ENCODE measurements around the gene SH3D19.

SH3D19 gene

DNA sequence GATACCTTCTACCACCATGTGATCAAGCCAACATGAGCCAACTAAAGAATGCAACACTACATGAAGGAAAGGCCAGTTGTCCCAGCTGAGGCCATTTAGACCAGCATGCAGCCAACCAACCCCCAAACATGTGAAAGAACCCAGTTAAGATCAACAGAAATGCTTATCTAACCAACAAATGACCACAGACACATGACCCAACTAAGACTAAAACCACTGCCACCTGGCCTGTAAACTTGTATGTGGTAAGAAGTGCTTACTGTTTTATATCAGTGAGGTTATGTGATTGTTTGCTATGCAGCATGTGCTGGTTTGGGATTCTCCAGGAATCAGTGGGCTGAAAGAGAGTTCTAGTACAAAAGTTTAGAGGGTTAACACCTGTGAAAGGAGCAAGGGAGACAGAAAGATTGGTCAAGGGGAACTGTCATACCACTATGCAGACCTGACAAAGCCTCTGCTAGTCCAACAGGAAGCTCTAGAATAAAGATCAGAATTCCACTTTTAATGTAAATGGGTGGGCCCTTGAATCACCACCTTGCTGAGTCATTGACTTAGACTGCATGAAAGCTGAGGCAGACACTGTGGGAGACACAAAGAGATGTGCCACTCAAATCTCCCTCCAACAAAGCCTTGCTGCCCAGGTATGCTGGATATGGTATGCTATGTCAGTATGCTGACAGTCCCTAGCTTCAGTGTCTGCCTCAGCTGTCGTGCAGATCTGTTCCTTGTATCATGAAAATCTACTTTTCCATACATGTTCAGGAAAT lies 6.1 kb upstream of the SH3D19 start:
- H3K9me3 ChIP-seq (ENCODE audit: control extremely low read depth in 1 of 5, control insufficient read depth in 4 of 5, insufficient read depth in 2 of 5, low read depth in 1 of 5, low read length in 4 of 5): peaks cover 0 to 3% (median 0%) of the 10 kb centered on the region in 5 experiments
- H3K27ac ChIP-seq (ENCODE audit: insufficient read depth in 1 of 2, low read depth in 1 of 2, low read length in 2 of 2, poor library complexity in 1 of 2, severe bottlenecking in 2 of 2): no peak overlapping the region
- WGBS (ENCODE audit: insufficient coverage): 71% methylated on average over 1 of the region's 1 CpG
- no peaks in the 10 kb centered on the region for H3K36me3 ChIP-seq (ENCODE audit: control insufficient read depth in 4 of 4, insufficient read depth in 4 of 4, low read length in 3 of 4)
- peaks cover 3 to 25% (median 5%) of the 10 kb centered on the region in 5 experiments for H3K27me3 ChIP-seq (replicated peaks in 2 of 5; ENCODE audit: control insufficient read depth in 4 of 5, insufficient read depth in 5 of 5, low read length in 4 of 5)
- no peak overlapping the region for H3K4me3 ChIP-seq (ENCODE audit: control insufficient read depth in 1 of 7, extremely low read depth in 1 of 7, insufficient read depth in 4 of 7, low read depth in 2 of 7, low read length in 6 of 7)
- DNase-seq: peak in 2 of 3 donors; percentile 11 to 19
- H3K4me1 ChIP-seq (ENCODE audit: control extremely low read depth in 1 of 4, control insufficient read depth in 4 of 4, insufficient read depth in 4 of 4, low read length in 3 of 4): no peaks in the 10 kb centered on the region
- CTCF ChIA-PET: interaction anchor here (1.0 kb wide), 1 partner anchor 31 kb away, joined by 3 read pairs; no protein-coding TSS in a partner anchor
- POLR2A ChIA-PET: no interaction called here

DNA sequence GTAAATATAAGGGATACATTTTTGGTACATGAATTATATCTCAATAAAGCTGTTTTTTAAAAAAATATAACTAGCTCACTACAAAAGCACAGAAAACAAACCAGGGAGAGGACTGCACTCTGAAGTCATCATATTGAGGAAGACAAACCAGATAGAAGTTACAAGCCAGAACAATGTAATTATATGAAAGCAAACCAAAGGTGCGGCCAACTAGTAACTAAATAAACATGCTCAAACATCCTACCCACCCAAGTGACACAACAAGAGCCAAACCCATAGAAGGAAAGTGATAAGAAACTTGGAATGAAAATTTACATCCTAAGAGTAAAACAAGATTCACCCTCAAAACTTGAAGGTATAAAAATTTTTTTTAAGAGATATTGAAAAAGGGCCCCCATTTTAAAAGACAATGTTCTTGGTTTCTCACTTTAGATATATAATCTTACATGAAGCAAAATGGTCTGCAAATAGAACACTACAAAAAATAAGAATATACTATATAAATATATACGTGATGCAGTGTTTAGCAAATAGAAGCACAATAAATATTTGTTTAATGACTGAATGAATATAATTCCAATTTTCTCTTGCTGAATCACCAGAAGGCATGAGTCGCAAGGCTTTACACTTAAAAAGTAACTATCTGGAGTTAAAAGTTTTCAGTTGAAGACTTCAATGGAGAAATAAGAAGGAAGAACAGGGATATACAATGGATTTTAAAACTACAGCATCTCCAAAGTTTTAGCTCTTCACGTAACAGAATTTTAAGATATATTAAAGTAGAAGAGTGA lies 4.0 kb upstream of the SH3D19 start:
- no peak overlapping the region for H3K4me3 ChIP-seq (ENCODE audit: control insufficient read depth in 1 of 7, extremely low read depth in 1 of 7, insufficient read depth in 4 of 7, low read depth in 2 of 7, low read length in 6 of 7)
- H3K27ac ChIP-seq (ENCODE audit: insufficient read depth in 1 of 2, low read depth in 1 of 2, low read length in 2 of 2, poor library complexity in 1 of 2, severe bottlenecking in 2 of 2): no peak overlapping the region
- peaks cover 9 to 41% (median 11%) of the 10 kb centered on the region in 5 experiments for H3K27me3 ChIP-seq (replicated peaks in 2 of 5; ENCODE audit: control insufficient read depth in 4 of 5, insufficient read depth in 5 of 5, low read length in 4 of 5)
- no CpG with 5 or more reads among the region's 4 CpGs for WGBS (ENCODE audit: insufficient coverage)
- peaks cover 0 to 13% (median 11%) of the 10 kb centered on the region in 4 experiments for H3K4me1 ChIP-seq (ENCODE audit: control extremely low read depth in 1 of 4, control insufficient read depth in 4 of 4, insufficient read depth in 4 of 4, low read length in 3 of 4)
- POLR2A ChIA-PET: no interaction called here
- CTCF ChIA-PET: no interaction called here
- no peaks in the 10 kb centered on the region for H3K36me3 ChIP-seq (ENCODE audit: control insufficient read depth in 4 of 4, insufficient read depth in 4 of 4, low read length in 3 of 4)
- peaks cover 0 to 3% (median 0%) of the 10 kb centered on the region in 5 experiments for H3K9me3 ChIP-seq (ENCODE audit: control extremely low read depth in 1 of 5, control insufficient read depth in 4 of 5, insufficient read depth in 2 of 5, low read depth in 1 of 5, low read length in 4 of 5)
- DNase-seq: no peak

GRCh38 chr4:151325949-151326246 lies 493 bp upstream of the SH3D19 start:
- Histone ChIP-seq H3K4me3 (ENCODE audit: control insufficient read depth in 1 of 7, extremely low read depth in 1 of 7, insufficient read depth in 4 of 7, low read depth in 2 of 7, low read length in 6 of 7) (peak overlapping the region in 4 of 7 experiments; percentile 43 to 74 (median 66)), H3K36me3 (ENCODE audit: control insufficient read depth in 4 of 4, insufficient read depth in 4 of 4, low read length in 3 of 4) (no peaks in the 10 kb centered on the region), H3K9me3 (ENCODE audit: control extremely low read depth in 1 of 5, control insufficient read depth in 4 of 5, insufficient read depth in 2 of 5, low read depth in 1 of 5, low read length in 4 of 5) (peaks cover 0 to 3% (median 0%) of the 10 kb centered on the region in 5 experiments), H3K4me1 (ENCODE audit: control extremely low read depth in 1 of 4, control insufficient read depth in 4 of 4, insufficient read depth in 4 of 4, low read length in 3 of 4) (peaks cover 0 to 13% (median 11%) of the 10 kb centered on the region in 4 experiments), H3K27ac (ENCODE audit: insufficient read depth in 1 of 2, low read depth in 1 of 2, low read length in 2 of 2, poor library complexity in 1 of 2, severe bottlenecking in 2 of 2) (no peak overlapping the region), H3K27me3 (replicated peaks in 2 of 5; ENCODE audit: control insufficient read depth in 4 of 5, insufficient read depth in 5 of 5, low read length in 4 of 5) (peaks cover 16 to 72% (median 23%) of the 10 kb centered on the region in 5 experiments)
- POLR2A ChIA-PET: no interaction called here
- CTCF ChIA-PET: no interaction called here
- DNase-seq: no peak
- 83% methylated on average over 5 of the region's 6 CpGs for WGBS (ENCODE audit: insufficient coverage)

DNA sequence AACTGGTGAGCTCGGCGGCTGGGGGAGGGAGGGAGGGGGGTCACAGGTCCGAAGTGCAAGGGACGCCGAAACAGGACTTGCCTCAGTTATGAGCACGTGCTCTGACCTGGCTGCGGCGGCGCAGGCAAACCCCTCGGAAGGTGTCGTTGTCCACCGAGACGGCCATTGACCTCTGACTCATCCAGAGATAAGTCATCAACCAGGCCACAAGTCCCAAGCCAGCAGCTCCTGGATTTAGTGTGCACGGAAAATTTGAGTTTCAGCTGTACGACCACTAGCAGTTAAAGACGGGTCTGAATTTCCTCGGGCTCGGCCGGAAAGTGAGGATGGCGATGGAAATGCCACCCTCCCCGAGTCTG lies 674 bp downstream of the SH3D19 start:
- H3K27ac ChIP-seq (ENCODE audit: insufficient read depth in 1 of 2, low read depth in 1 of 2, low read length in 2 of 2, poor library complexity in 1 of 2, severe bottlenecking in 2 of 2): no peak overlapping the region

GRCh38 chr4:151324124-151324751 lies 1.2 kb downstream of the SH3D19 start:
- POLR2A ChIA-PET: no interaction called here

More for the DNA sequence above, 674 bp downstream of the SH3D19 start:
- peak in 2 of 3 donors; percentile 13 to 21 for DNase-seq
- CTCF ChIA-PET: no interaction called here
- H3K4me1 ChIP-seq (ENCODE audit: control extremely low read depth in 1 of 4, control insufficient read depth in 4 of 4, insufficient read depth in 4 of 4, low read length in 3 of 4): peaks cover 0 to 13% (median 11%) of the 10 kb centered on the region in 4 experiments
- 9% methylated on average over 19 of the region's 21 CpGs for WGBS (ENCODE audit: insufficient coverage)
- peak overlapping the region in 6 of 7 experiments; percentile 43 to 74 (median 66) for H3K4me3 ChIP-seq (ENCODE audit: control insufficient read depth in 1 of 7, extremely low read depth in 1 of 7, insufficient read depth in 4 of 7, low read depth in 2 of 7, low read length in 6 of 7)
- no peaks in the 10 kb centered on the region for H3K36me3 ChIP-seq (ENCODE audit: control insufficient read depth in 4 of 4, insufficient read depth in 4 of 4, low read length in 3 of 4)
- no peaks in the 10 kb centered on the region for H3K9me3 ChIP-seq (ENCODE audit: control extremely low read depth in 1 of 5, control insufficient read depth in 4 of 5, insufficient read depth in 2 of 5, low read depth in 1 of 5, low read length in 4 of 5)
- peaks cover 16 to 69% (median 23%) of the 10 kb centered on the region in 5 experiments for H3K27me3 ChIP-seq (replicated peaks in 2 of 5; ENCODE audit: control insufficient read depth in 4 of 5, insufficient read depth in 5 of 5, low read length in 4 of 5)
- POLR2A ChIA-PET: no interaction called here

GRCh38 chr4:151323667-151324066 lies 1.7 kb downstream of the SH3D19 start:
- ChIA-PET POLR2A (no interaction called here), CTCF (no interaction called here)
- peaks cover 16 to 70% (median 23%) of the 10 kb centered on the region in 5 experiments for H3K27me3 ChIP-seq (replicated peaks in 2 of 5; ENCODE audit: control insufficient read depth in 4 of 5, insufficient read depth in 5 of 5, low read length in 4 of 5)
- no peak overlapping the region for H3K4me3 ChIP-seq (ENCODE audit: control insufficient read depth in 1 of 7, extremely low read depth in 1 of 7, insufficient read depth in 4 of 7, low read depth in 2 of 7, low read length in 6 of 7)
- WGBS (ENCODE audit: insufficient coverage): 100% methylated on average over 1 of the region's 1 CpG
- H3K36me3 ChIP-seq (ENCODE audit: control insufficient read depth in 4 of 4, insufficient read depth in 4 of 4, low read length in 3 of 4): no peaks in the 10 kb centered on the region
- no peak for DNase-seq
- H3K27ac ChIP-seq (ENCODE audit: insufficient read depth in 1 of 2, low read depth in 1 of 2, low read length in 2 of 2, poor library complexity in 1 of 2, severe bottlenecking in 2 of 2): no peak overlapping the region
- H3K9me3 ChIP-seq (ENCODE audit: control extremely low read depth in 1 of 5, control insufficient read depth in 4 of 5, insufficient read depth in 2 of 5, low read depth in 1 of 5, low read length in 4 of 5): no peaks in the 10 kb centered on the region
- H3K4me1 ChIP-seq (ENCODE audit: control extremely low read depth in 1 of 4, control insufficient read depth in 4 of 4, insufficient read depth in 4 of 4, low read length in 3 of 4): peaks cover 0 to 13% (median 11%) of the 10 kb centered on the region in 4 experiments

More at GRCh38 chr4:151324124-151324751, 1.2 kb downstream of the SH3D19 start:
- Histone ChIP-seq H3K27me3 (replicated peaks in 2 of 5; ENCODE audit: control insufficient read depth in 4 of 5, insufficient read depth in 5 of 5, low read length in 4 of 5) (peaks cover 16 to 70% (median 23%) of the 10 kb centered on the region in 5 experiments), H3K4me3 (ENCODE audit: control insufficient read depth in 1 of 7, extremely low read depth in 1 of 7, insufficient read depth in 4 of 7, low read depth in 2 of 7, low read length in 6 of 7) (no peak overlapping the region), H3K27ac (ENCODE audit: insufficient read depth in 1 of 2, low read depth in 1 of 2, low read length in 2 of 2, poor library complexity in 1 of 2, severe bottlenecking in 2 of 2) (no peak overlapping the region), H3K9me3 (ENCODE audit: control extremely low read depth in 1 of 5, control insufficient read depth in 4 of 5, insufficient read depth in 2 of 5, low read depth in 1 of 5, low read length in 4 of 5) (no peaks in the 10 kb centered on the region), H3K36me3 (ENCODE audit: control insufficient read depth in 4 of 4, insufficient read depth in 4 of 4, low read length in 3 of 4) (no peaks in the 10 kb centered on the region), H3K4me1 (ENCODE audit: control extremely low read depth in 1 of 4, control insufficient read depth in 4 of 4, insufficient read depth in 4 of 4, low read length in 3 of 4) (peaks cover 0 to 13% (median 11%) of the 10 kb centered on the region in 4 experiments)
- CTCF ChIA-PET: no interaction called here
- no peak for DNase-seq
- WGBS (ENCODE audit: insufficient coverage): 79% methylated on average over 3 of the region's 12 CpGs

Data from common myeloid progenitor, CD34-positive (primary cell).